Progenitor cell of endocrine pancreas (in vitro differentiated cells): Measurements from ENCODE around the gene TRPM8. TPM values are rescaled to one million over a fixed set of nuclear protein-coding genes. Genes with fewer than 3 reads are reported as not detected.

Source experiments
- DNase-seq: peaks from one replicate; pipeline ENCODE4 v3.0.0; 2021; ENCODE audit warnings: low spot score; ENCODE audit not compliant: unreplicated experiment
- H3K27ac Mint-ChIP-seq: 2 replicates; pipeline ENCODE4 v1.8.0; 2021; ENCODE audit warnings: mild to moderate bottlenecking, moderate library complexity, mixed read lengths
- H3K27me3 Mint-ChIP-seq: 2 replicates; pipeline ENCODE4 v1.8.0; 2021; ENCODE audit warnings: mixed read lengths
- H3K36me3 Mint-ChIP-seq: 2 replicates; pipeline ENCODE4 v1.8.0; 2022; ENCODE audit warnings: mixed read lengths; ENCODE audit not compliant: insufficient read depth
- H3K4me1 Mint-ChIP-seq: 2 replicates; pipeline ENCODE4 v1.8.0; 2021; ENCODE audit warnings: low read depth, mixed read lengths
- H3K4me3 Mint-ChIP-seq: 2 replicates; pipeline ENCODE4 v1.8.0; 2021; ENCODE audit warnings: low read depth, mild to moderate bottlenecking, moderate library complexity, mixed read lengths
- H3K9me3 Mint-ChIP-seq: 2 replicates; pipeline ENCODE4 v1.8.0; 2021; ENCODE audit warnings: low read depth, mixed read lengths
- CTCF ChIP-seq: fragments of 200-600 bp; sonication (generic); IDR thresholded peaks from one replicate; pipeline ENCODE4 v1.5.0; 2021; ENCODE audit warnings: antibody characterized with exemption, mild to moderate bottlenecking; ENCODE audit not compliant: unreplicated experiment
- total RNA-seq: library from RNA; stranded (reverse); gene quantifications from 2 replicates; pipeline ENCODE4 v1.2.1, GENCODE V29; 2021

The TRPM8 gene
- total RNA-seq, 1 donor from 2014 or later, result not detected

GRCh38 chr2:234022424-234022823, 105.3 kb downstream of the TRPM8 start:
- Mint-ChIP-seq H3K4me1 (peaks cover 6% of the 10 kb centered on the region), H3K4me3 (no peak overlapping the region), H3K27me3 (peaks cover 7% of the 10 kb centered on the region), H3K9me3 (peaks cover 5% of the 10 kb centered on the region), H3K27ac (no peak overlapping the region), H3K36me3 (no peaks in the 10 kb centered on the region)
- no peak for DNase-seq
- TF ChIP-seq CTCF, result no peak

- Mint-ChIP-seq H3K9me3 (peaks cover 5% of the 10 kb centered on the region), H3K4me3 (no peak overlapping the region), H3K36me3 (no peaks in the 10 kb centered on the region), H3K27me3 (peaks cover 15% of the 10 kb centered on the region), H3K4me1 (peaks cover 6% of the 10 kb centered on the region), H3K27ac (no peak overlapping the region)
- no peak for TF ChIP-seq CTCF
- DNase-seq, result no peak
Observed at GRCh38 chr2:234024304-234024703, 107.1 kb downstream of the TRPM8 start.

- H3K4me3 Mint-ChIP-seq, result no peak overlapping the region
- H3K27me3 Mint-ChIP-seq, result peaks cover 16% of the 10 kb centered on the region
- peaks cover 6% of the 10 kb centered on the region for H3K4me1 Mint-ChIP-seq
- no peak for DNase-seq
- H3K36me3 Mint-ChIP-seq, result no peaks in the 10 kb centered on the region
- H3K27ac Mint-ChIP-seq, result no peak overlapping the region
- no peak for TF ChIP-seq CTCF
- peaks cover 5% of the 10 kb centered on the region for H3K9me3 Mint-ChIP-seq
Observed at GRCh38 chr2:234025466-234025865, 108.3 kb downstream of the TRPM8 start.

- Mint-ChIP-seq H3K4me3 (no peak overlapping the region), H3K4me1 (peaks cover 6% of the 10 kb centered on the region), H3K36me3 (no peaks in the 10 kb centered on the region)
Observed at GRCh38 chr2:234025891-234026401, 108.8 kb downstream of the TRPM8 start.

GRCh38 chr2:234026693-234027254, 109.6 kb downstream of the TRPM8 start:
- no peaks in the 10 kb centered on the region for H3K36me3 Mint-ChIP-seq
- H3K27ac Mint-ChIP-seq, result no peak overlapping the region
- peaks cover 5% of the 10 kb centered on the region for H3K9me3 Mint-ChIP-seq
- no peak for TF ChIP-seq CTCF
- H3K4me1 Mint-ChIP-seq, result peaks cover 6% of the 10 kb centered on the region
- peaks cover 16% of the 10 kb centered on the region for H3K27me3 Mint-ChIP-seq
- DNase-seq, result no peak
- no peak overlapping the region for H3K4me3 Mint-ChIP-seq

More at GRCh38 chr2:234025891-234026401, 108.8 kb downstream of the TRPM8 start:
- no peak for DNase-seq
- no peak for TF ChIP-seq CTCF
- peaks cover 19% of the 10 kb centered on the region for H3K27me3 Mint-ChIP-seq
- H3K9me3 Mint-ChIP-seq, result peaks cover 5% of the 10 kb centered on the region
- H3K27ac Mint-ChIP-seq, result no peak overlapping the region
